WTC11 (cell line): ENCODE results near the gene MAST4. TPM values are rescaled to one million over a fixed set of nuclear protein-coding genes. Genes with fewer than 3 reads are reported as not detected.

Experiments used
- ATAC-seq: fragments of 200-7000 bp; cut with Tn5 transposase; 2 replicates; pipeline ENCODE4 v1.10.0; 2021; ENCODE audit warnings: mild to moderate bottlenecking, moderate library complexity
- CTCF ChIA-PET: fragments of 300-600 bp; sonication (Branson Sonifier 250); formaldehyde crosslinking; loops from one replicate; lab custom pipeline; 2021; ENCODE audit warnings: antibody characterized with exemption; lab: Charles Lee
- POLR2A ChIA-PET: fragments of 350-600 bp; sonication (Branson Sonifier 250); formaldehyde crosslinking; loops from one replicate; lab custom pipeline; 2021; ENCODE audit warnings: antibody characterized with exemption; lab: Charles Lee
- DNase-seq: peaks from one replicate; pipeline ENCODE4 v3.0.0; 2021; ENCODE audit warnings: low spot score
- H3K27ac Mint-ChIP-seq: 2 replicates; pipeline ENCODE4 v1.8.0; 2021; ENCODE audit warnings: mixed read lengths
- H3K27me3 Mint-ChIP-seq: 2 replicates; pipeline ENCODE4 v1.8.0; 2021; ENCODE audit warnings: low read depth, mild to moderate bottlenecking, moderate library complexity, mixed read lengths
- H3K36me3 Mint-ChIP-seq: 2 replicates; pipeline ENCODE4 v1.8.0; 2021; ENCODE audit warnings: mixed read lengths
- H3K4me1 Mint-ChIP-seq: 2 replicates; pipeline ENCODE4 v1.8.0; 2022; ENCODE audit warnings: mixed read lengths
- H3K4me3 Mint-ChIP-seq: 2 replicates; pipeline ENCODE4 v1.8.0; 2021; ENCODE audit warnings: mild to moderate bottlenecking, moderate library complexity, mixed read lengths
- H3K9me3 Mint-ChIP-seq: 2 replicates; pipeline ENCODE4 v1.8.0; 2021; ENCODE audit warnings: mixed read lengths
- CREB1 ChIP-seq: sonication (generic); formaldehyde crosslinking; IDR thresholded peaks from 2 replicates; pipeline ENCODE4 v1.8.0; 2023; ENCODE audit warnings: mild to moderate bottlenecking, missing genetic modification reagents
- E2F4 ChIP-seq: sonication (generic); formaldehyde crosslinking; IDR thresholded peaks from 2 replicates; pipeline ENCODE4 v1.8.1; 2022; ENCODE audit warnings: low read depth, mild to moderate bottlenecking, moderate library complexity, missing genetic modification reagents, borderline replicate concordance
- ESRRA ChIP-seq: sonication (generic); formaldehyde crosslinking; IDR thresholded peaks from 2 replicates; pipeline ENCODE4 v1.8.1; 2022; ENCODE audit warnings: mild to moderate bottlenecking, missing genetic modification reagents, borderline replicate concordance
- FOXK1 ChIP-seq: sonication (generic); formaldehyde crosslinking; IDR thresholded peaks from 2 replicates; pipeline ENCODE4 v1.8.0; 2022; ENCODE audit warnings: mild to moderate bottlenecking, moderate library complexity, missing genetic modification reagents
- FOXP1 ChIP-seq: sonication (generic); formaldehyde crosslinking; IDR thresholded peaks from 2 replicates; pipeline ENCODE4 v1.8.0; 2022; ENCODE audit warnings: missing genetic modification reagents, mild to moderate bottlenecking, moderate library complexity, borderline replicate concordance
- GTF2I ChIP-seq: fragments of 250-450 bp; sonication (Bioruptor Pico); conservative IDR thresholded peaks from 2 replicates; pipeline ENCODE4 v1.4.0; 2021; ENCODE audit warnings: mild to moderate bottlenecking
- MAX ChIP-seq: sonication (generic); formaldehyde crosslinking; IDR thresholded peaks from 2 replicates; pipeline ENCODE4 v1.8.0; 2022; ENCODE audit warnings: mild to moderate bottlenecking, missing genetic modification reagents
- MYBL2 ChIP-seq: sonication (generic); formaldehyde crosslinking; IDR thresholded peaks from 2 replicates; pipeline ENCODE4 v1.8.1; 2023; ENCODE audit warnings: mild to moderate bottlenecking, moderate library complexity, missing genetic modification reagents
- NFYB ChIP-seq: sonication (generic); formaldehyde crosslinking; conservative IDR thresholded peaks from 2 replicates; pipeline ENCODE4 v1.8.0; 2022; ENCODE audit warnings: low read depth, missing genetic modification reagents
- RELA ChIP-seq: sonication (generic); formaldehyde crosslinking; IDR thresholded peaks from 2 replicates; pipeline ENCODE4 v1.8.1; 2022; ENCODE audit warnings: missing genetic modification reagents, mild to moderate bottlenecking, borderline replicate concordance
- ZNF416 ChIP-seq: fragments of 250-450 bp; sonication (Bioruptor Pico); IDR thresholded peaks from 2 replicates; pipeline ENCODE4 v1.9.0; 2021; ENCODE audit warnings: mild to moderate bottlenecking, inconsistent platforms
- ZNF423 ChIP-seq: fragments of 250-450 bp; sonication (Bioruptor Pico); IDR thresholded peaks from 2 replicates; pipeline ENCODE4 v2.1.2; 2022; ENCODE audit warnings: mild to moderate bottlenecking, moderate library complexity
- ZNF532 ChIP-seq: fragments of 250-450 bp; sonication (Bioruptor Pico); IDR thresholded peaks from 2 replicates; pipeline ENCODE4 v1.9.0; 2021; ENCODE audit warnings: mild to moderate bottlenecking, borderline replicate concordance
- total RNA-seq: library from RNA; stranded (reverse); gene quantifications from 3 replicates; pipeline ENCODE4 v1.2.3, GENCODE V29; 2021
- TF ChIP-seq, protein P1 (sequence below): sonication (generic); formaldehyde crosslinking; IDR thresholded peaks from 2 replicates; pipeline ENCODE4 v1.8.1; 2022; ENCODE audit warnings: low read depth, missing genetic modification reagents, borderline replicate concordance
- TF ChIP-seq, protein P2 (sequence below): sonication (generic); formaldehyde crosslinking; IDR thresholded peaks from 2 replicates; pipeline ENCODE4 v1.8.0; 2023; ENCODE audit warnings: missing genetic modification reagents, mild to moderate bottlenecking, borderline replicate concordance
- TF ChIP-seq, protein P3 (sequence below): sonication (generic); formaldehyde crosslinking; IDR thresholded peaks from 2 replicates; pipeline ENCODE4 v1.8.0; 2022; ENCODE audit warnings: mild to moderate bottlenecking, missing genetic modification reagents
- TF ChIP-seq, protein P4 (sequence below): sonication (generic); formaldehyde crosslinking; IDR thresholded peaks from 2 replicates; pipeline ENCODE4 v1.8.1; 2023; ENCODE audit warnings: mild to moderate bottlenecking, missing genetic modification reagents, borderline replicate concordance

MAST4 gene
- total RNA-seq, 1 experiment from 2014 or later: 8.0 TPM

DNA sequence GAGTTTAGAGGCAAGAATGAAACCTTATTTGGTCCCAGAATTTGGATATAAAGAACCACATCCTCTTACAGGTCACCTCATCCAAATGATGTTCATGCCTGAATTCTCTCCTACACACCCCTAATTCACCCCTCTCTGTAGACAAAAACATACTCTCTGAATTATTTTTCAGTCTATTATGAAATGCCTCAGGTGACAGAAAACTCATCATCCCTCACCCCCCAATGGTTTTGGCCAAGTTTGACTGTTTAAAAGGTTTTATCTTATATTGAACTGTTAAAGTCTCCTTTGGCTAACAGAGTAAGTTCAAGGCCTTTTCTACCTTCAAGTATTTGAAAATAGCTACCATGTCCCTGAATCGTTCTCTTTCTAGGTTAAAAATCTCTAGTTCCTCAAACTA, 602.7 kb downstream of the MAST4 start:
- ATAC-seq (no peak), DNase-seq (no peak)
- no peaks in the 10 kb centered on the region for H3K27me3 Mint-ChIP-seq
- no peak overlapping the region for H3K4me3 Mint-ChIP-seq
- peaks cover 10% of the 10 kb centered on the region; the same call in 1 of the 2 replicates for H3K36me3 Mint-ChIP-seq
- H3K9me3 Mint-ChIP-seq: peaks cover 27% of the 10 kb centered on the region
- H3K27ac Mint-ChIP-seq: no peak overlapping the region
- H3K4me1 Mint-ChIP-seq: peaks cover 3% of the 10 kb centered on the region
- CTCF ChIA-PET: no interaction called here
- POLR2A ChIA-PET: no interaction called here
- TF ChIP-seq ZNF532: no peak
- TF ChIP-seq, protein P1, sequence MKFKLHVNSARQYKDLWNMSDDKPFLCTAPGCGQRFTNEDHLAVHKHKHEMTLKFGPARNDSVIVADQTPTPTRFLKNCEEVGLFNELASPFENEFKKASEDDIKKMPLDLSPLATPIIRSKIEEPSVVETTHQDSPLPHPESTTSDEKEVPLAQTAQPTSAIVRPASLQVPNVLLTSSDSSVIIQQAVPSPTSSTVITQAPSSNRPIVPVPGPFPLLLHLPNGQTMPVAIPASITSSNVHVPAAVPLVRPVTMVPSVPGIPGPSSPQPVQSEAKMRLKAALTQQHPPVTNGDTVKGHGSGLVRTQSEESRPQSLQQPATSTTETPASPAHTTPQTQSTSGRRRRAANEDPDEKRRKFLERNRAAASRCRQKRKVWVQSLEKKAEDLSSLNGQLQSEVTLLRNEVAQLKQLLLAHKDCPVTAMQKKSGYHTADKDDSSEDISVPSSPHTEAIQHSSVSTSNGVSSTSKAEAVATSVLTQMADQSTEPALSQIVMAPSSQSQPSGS (CRISPR knock-in tag): no peak
- TF ChIP-seq E2F4 (CRISPR knock-in tag): no peak
- TF ChIP-seq ESRRA (CRISPR knock-in tag): no peak
- TF ChIP-seq ZNF416 (CRISPR knock-in tag): no peak
- no peak for TF ChIP-seq NFYB (CRISPR knock-in tag)
- TF ChIP-seq MYBL2: no peak
- no peak for TF ChIP-seq RELA
- no peak for TF ChIP-seq GTF2I (CRISPR knock-in tag)

DNA sequence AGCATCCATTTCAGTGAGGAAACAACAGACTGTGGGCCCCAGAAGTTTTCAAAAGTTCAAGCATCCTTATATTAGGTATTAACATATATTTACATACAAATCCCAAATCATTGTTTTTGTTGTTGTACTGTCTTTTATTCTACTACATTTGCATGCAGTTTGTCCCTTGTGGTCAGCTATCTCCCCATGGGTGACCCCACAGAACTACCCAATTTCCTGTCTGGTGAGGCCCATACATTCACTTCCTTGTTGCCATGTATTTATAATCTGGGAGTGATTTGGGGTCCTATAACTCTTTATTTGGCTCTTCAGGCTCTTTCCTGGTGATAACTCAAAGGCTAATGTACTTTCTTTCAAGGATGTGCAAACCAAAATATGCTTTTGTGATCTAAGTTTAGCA, 603.7 kb downstream of the MAST4 start:
- Mint-ChIP-seq H3K36me3 (peaks cover 10% of the 10 kb centered on the region; the same call in 1 of the 2 replicates), H3K4me1 (peaks cover 3% of the 10 kb centered on the region), H3K9me3 (peaks cover 27% of the 10 kb centered on the region), H3K27ac (no peak overlapping the region), H3K27me3 (no peaks in the 10 kb centered on the region), H3K4me3 (no peak overlapping the region)
- ChIA-PET CTCF (no interaction called here), POLR2A (no interaction called here)
- DNase-seq: no peak
- no peak for ATAC-seq
- TF ChIP-seq, protein P2, sequence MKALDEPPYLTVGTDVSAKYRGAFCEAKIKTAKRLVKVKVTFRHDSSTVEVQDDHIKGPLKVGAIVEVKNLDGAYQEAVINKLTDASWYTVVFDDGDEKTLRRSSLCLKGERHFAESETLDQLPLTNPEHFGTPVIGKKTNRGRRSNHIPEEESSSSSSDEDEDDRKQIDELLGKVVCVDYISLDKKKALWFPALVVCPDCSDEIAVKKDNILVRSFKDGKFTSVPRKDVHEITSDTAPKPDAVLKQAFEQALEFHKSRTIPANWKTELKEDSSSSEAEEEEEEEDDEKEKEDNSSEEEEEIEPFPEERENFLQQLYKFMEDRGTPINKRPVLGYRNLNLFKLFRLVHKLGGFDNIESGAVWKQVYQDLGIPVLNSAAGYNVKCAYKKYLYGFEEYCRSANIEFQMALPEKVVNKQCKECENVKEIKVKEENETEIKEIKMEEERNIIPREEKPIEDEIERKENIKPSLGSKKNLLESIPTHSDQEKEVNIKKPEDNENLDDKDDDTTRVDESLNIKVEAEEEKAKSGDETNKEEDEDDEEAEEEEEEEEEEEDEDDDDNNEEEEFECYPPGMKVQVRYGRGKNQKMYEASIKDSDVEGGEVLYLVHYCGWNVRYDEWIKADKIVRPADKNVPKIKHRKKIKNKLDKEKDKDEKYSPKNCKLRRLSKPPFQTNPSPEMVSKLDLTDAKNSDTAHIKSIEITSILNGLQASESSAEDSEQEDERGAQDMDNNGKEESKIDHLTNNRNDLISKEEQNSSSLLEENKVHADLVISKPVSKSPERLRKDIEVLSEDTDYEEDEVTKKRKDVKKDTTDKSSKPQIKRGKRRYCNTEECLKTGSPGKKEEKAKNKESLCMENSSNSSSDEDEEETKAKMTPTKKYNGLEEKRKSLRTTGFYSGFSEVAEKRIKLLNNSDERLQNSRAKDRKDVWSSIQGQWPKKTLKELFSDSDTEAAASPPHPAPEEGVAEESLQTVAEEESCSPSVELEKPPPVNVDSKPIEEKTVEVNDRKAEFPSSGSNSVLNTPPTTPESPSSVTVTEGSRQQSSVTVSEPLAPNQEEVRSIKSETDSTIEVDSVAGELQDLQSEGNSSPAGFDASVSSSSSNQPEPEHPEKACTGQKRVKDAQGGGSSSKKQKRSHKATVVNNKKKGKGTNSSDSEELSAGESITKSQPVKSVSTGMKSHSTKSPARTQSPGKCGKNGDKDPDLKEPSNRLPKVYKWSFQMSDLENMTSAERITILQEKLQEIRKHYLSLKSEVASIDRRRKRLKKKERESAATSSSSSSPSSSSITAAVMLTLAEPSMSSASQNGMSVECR (CRISPR knock-in tag): no peak
- no peak for TF ChIP-seq FOXP1 (CRISPR knock-in tag)
- TF ChIP-seq CREB1: no peak
- no peak for TF ChIP-seq FOXK1
- TF ChIP-seq, protein P3, sequence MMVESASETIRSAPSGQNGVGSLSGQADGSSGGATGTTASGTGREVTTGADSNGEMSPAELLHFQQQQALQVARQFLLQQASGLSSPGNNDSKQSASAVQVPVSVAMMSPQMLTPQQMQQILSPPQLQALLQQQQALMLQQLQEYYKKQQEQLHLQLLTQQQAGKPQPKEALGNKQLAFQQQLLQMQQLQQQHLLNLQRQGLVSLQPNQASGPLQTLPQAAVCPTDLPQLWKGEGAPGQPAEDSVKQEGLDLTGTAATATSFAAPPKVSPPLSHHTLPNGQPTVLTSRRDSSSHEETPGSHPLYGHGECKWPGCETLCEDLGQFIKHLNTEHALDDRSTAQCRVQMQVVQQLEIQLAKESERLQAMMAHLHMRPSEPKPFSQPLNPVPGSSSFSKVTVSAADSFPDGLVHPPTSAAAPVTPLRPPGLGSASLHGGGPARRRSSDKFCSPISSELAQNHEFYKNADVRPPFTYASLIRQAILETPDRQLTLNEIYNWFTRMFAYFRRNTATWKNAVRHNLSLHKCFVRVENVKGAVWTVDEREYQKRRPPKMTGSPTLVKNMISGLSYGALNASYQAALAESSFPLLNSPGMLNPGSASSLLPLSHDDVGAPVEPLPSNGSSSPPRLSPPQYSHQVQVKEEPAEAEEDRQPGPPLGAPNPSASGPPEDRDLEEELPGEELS: no peak
- no peak for TF ChIP-seq ZNF423 (CRISPR knock-in tag)
- TF ChIP-seq, protein P4, sequence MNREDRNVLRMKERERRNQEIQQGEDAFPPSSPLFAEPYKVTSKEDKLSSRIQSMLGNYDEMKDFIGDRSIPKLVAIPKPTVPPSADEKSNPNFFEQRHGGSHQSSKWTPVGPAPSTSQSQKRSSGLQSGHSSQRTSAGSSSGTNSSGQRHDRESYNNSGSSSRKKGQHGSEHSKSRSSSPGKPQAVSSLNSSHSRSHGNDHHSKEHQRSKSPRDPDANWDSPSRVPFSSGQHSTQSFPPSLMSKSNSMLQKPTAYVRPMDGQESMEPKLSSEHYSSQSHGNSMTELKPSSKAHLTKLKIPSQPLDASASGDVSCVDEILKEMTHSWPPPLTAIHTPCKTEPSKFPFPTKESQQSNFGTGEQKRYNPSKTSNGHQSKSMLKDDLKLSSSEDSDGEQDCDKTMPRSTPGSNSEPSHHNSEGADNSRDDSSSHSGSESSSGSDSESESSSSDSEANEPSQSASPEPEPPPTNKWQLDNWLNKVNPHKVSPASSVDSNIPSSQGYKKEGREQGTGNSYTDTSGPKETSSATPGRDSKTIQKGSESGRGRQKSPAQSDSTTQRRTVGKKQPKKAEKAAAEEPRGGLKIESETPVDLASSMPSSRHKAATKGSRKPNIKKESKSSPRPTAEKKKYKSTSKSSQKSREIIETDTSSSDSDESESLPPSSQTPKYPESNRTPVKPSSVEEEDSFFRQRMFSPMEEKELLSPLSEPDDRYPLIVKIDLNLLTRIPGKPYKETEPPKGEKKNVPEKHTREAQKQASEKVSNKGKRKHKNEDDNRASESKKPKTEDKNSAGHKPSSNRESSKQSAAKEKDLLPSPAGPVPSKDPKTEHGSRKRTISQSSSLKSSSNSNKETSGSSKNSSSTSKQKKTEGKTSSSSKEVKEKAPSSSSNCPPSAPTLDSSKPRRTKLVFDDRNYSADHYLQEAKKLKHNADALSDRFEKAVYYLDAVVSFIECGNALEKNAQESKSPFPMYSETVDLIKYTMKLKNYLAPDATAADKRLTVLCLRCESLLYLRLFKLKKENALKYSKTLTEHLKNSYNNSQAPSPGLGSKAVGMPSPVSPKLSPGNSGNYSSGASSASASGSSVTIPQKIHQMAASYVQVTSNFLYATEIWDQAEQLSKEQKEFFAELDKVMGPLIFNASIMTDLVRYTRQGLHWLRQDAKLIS (CRISPR knock-in tag): no peak
- no peak for TF ChIP-seq MAX
